Measurements from ENCODE around the gene RC3H1. TPM values are rescaled to one million over a fixed set of nuclear protein-coding genes. Genes with fewer than 3 reads are reported as not detected.
"Not testable (repeated sequence)": the region's sequence is repeated elsewhere in the genome, so short reads cannot be mapped to it uniquely, and the experiment has no call there.

Gene RC3H1
- total RNA-seq, 1 donor from 2014 or later, result 56.7 TPM

GRCh38 chr1:174000371-174000770 is 21.8 kb downstream of the RC3H1 start:
- Mint-ChIP-seq H3K4me1 (ENCODE audit: unreplicated experiment) (no peaks in the 10 kb centered on the region), H3K36me3 (ENCODE audit: low read depth, unreplicated experiment) (peaks cover 4% of the 10 kb centered on the region), H3K9me3 (ENCODE audit: unreplicated experiment) (no peaks in the 10 kb centered on the region), H3K4me3 (ENCODE audit: unreplicated experiment) (no peak overlapping the region), H3K27ac (ENCODE audit: unreplicated experiment) (no peak overlapping the region), H3K27me3 (ENCODE audit: unreplicated experiment) (no peaks in the 10 kb centered on the region)
- no peak for DNase-seq (ENCODE audit: low spot score)
- TF ChIP-seq CTCF (IDR thresholded peaks at IDR 0.05; ENCODE audit: unreplicated experiment), result no peak

- no peaks in the 10 kb centered on the region for H3K27me3 Mint-ChIP-seq (ENCODE audit: unreplicated experiment)
- H3K9me3 Mint-ChIP-seq (ENCODE audit: unreplicated experiment), result no peaks in the 10 kb centered on the region
- no peak for DNase-seq (ENCODE audit: low spot score)
- H3K4me1 Mint-ChIP-seq (ENCODE audit: unreplicated experiment), result no peaks in the 10 kb centered on the region
- H3K36me3 Mint-ChIP-seq (ENCODE audit: low read depth, unreplicated experiment), result no peaks in the 10 kb centered on the region
- H3K27ac Mint-ChIP-seq (ENCODE audit: unreplicated experiment), result no peak overlapping the region
- no peak overlapping the region for H3K4me3 Mint-ChIP-seq (ENCODE audit: unreplicated experiment)
- TF ChIP-seq CTCF (IDR thresholded peaks at IDR 0.05; ENCODE audit: unreplicated experiment), result no peak
Measured at GRCh38 chr1:173997791-173998190, 24.4 kb downstream of the RC3H1 start.

DNA sequence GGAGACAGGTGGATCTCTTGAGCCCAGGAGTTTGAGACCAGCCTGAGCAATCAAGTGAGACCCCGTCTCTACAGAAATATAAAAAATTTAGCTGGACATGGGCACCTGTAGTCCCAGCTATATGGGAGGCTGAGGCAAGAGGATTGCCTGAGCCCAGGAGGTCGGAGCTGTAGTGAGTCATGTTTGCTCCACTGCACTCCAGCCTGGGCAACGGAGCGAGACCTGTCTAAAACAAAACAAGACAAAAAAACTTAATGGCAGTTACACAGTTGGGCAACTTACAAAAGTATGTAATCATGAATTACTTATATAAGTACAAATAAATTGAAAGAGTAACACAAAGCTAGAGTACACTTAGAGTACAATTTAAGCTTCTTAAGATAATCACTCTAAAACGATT is 25.2 kb downstream of the RC3H1 start:
- H3K9me3 Mint-ChIP-seq (ENCODE audit: unreplicated experiment), result no peaks in the 10 kb centered on the region
- H3K4me1 Mint-ChIP-seq (ENCODE audit: unreplicated experiment), result no peaks in the 10 kb centered on the region

DNA sequence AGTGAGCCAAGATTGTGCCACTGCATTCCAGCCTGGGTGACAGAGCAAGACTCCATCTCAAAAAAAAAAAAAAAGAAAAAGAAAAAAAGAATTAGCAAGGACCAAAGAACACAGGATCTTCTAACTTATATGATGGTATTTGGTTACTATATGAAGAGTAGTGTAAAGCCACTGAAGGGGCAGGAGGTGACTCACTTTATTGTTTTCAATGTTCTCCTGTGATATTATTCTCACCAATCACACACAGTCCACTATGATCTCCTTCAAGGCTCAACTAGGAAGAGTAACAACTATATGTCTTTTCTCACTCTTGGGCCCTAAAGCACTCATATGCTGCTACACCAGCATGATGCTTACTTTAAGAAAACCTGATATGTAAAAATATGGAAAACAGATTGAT is 26.7 kb downstream of the RC3H1 start:
- Mint-ChIP-seq H3K27ac (ENCODE audit: unreplicated experiment) (no peak overlapping the region), H3K4me3 (ENCODE audit: unreplicated experiment) (no peak overlapping the region), H3K9me3 (ENCODE audit: unreplicated experiment) (no peaks in the 10 kb centered on the region), H3K27me3 (ENCODE audit: unreplicated experiment) (no peaks in the 10 kb centered on the region), H3K4me1 (ENCODE audit: unreplicated experiment) (no peaks in the 10 kb centered on the region), H3K36me3 (ENCODE audit: low read depth, unreplicated experiment) (peaks cover 9% of the 10 kb centered on the region)
- no peak for TF ChIP-seq CTCF (IDR thresholded peaks at IDR 0.05; ENCODE audit: unreplicated experiment)
- no peak for DNase-seq (ENCODE audit: low spot score)

More for the DNA sequence above, 25.2 kb downstream of the RC3H1 start:
- DNase-seq (ENCODE audit: low spot score), result no peak
- Mint-ChIP-seq H3K27ac (ENCODE audit: unreplicated experiment) (no peak overlapping the region), H3K4me3 (ENCODE audit: unreplicated experiment) (no peak overlapping the region), H3K27me3 (ENCODE audit: unreplicated experiment) (no peaks in the 10 kb centered on the region), H3K36me3 (ENCODE audit: low read depth, unreplicated experiment) (peaks cover 5% of the 10 kb centered on the region)
- TF ChIP-seq CTCF (IDR thresholded peaks at IDR 0.05; ENCODE audit: unreplicated experiment), result no peak

- H3K36me3 Mint-ChIP-seq (ENCODE audit: low read depth, unreplicated experiment); H3K27me3 Mint-ChIP-seq (ENCODE audit: unreplicated experiment); H3K9me3 Mint-ChIP-seq (ENCODE audit: unreplicated experiment); H3K27ac Mint-ChIP-seq (ENCODE audit: unreplicated experiment); H3K4me3 Mint-ChIP-seq (ENCODE audit: unreplicated experiment); DNase-seq (ENCODE audit: low spot score); H3K4me1 Mint-ChIP-seq (ENCODE audit: unreplicated experiment): not testable (repeated sequence)
Measured at GRCh38 chr1:173993948-173994347, 28.2 kb downstream of the RC3H1 start.

DNA sequence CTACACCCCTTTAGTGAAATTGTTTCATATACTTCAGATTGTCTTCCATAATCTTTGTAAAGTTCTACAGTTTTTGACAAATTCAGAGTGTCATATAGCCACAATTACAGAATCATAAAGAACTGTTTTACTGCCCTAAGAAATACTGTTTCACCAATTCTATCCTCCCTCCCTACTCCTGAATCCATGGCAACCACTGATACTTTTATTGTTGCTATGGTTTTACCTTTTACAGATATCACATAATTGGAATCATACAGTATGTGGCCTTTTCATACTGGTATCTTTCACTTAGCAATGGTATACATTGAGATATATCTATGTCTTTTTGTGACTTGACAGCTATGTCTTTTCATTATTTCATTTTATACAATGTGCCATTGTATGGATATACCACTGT is 34.1 kb downstream of the RC3H1 start:
- Mint-ChIP-seq H3K9me3 (ENCODE audit: unreplicated experiment) (no peaks in the 10 kb centered on the region), H3K27me3 (ENCODE audit: unreplicated experiment) (no peaks in the 10 kb centered on the region), H3K4me1 (ENCODE audit: unreplicated experiment) (peaks cover 2% of the 10 kb centered on the region), H3K36me3 (ENCODE audit: low read depth, unreplicated experiment) (peaks cover 32% of the 10 kb centered on the region), H3K27ac (ENCODE audit: unreplicated experiment) (peak overlapping the region; percentile 25), H3K4me3 (ENCODE audit: unreplicated experiment) (no peak overlapping the region)
- TF ChIP-seq CTCF (IDR thresholded peaks at IDR 0.05; ENCODE audit: unreplicated experiment), result no peak
- DNase-seq (ENCODE audit: low spot score), result no peak

All from endothelial cell (in vitro differentiated cells).